Fibroblast of lung (primary cell): Measurements from ENCODE around the gene PDIA5.

ENCODE experiments used
- EZH2 ChIP-seq: IDR thresholded peaks from 2 replicates; pipeline ENCODE4 v1.5.1; 2012; ENCODE audit warnings: low read length, control low read depth, mild to moderate bottlenecking; ENCODE audit errors: missing control alignments
- TF ChIP-seq, protein P1 (sequence below), 2 donors: IDR thresholded peaks in 1 of 2; conservative IDR thresholded peaks in 1 of 2; 1 replicate in 1 of 2; 2 replicates in 1 of 2; pipeline ENCODE4 v1.5.1; 2011 to 2012; ENCODE audit warnings: low read length in 2 of 2, control low read depth in 1 of 2, inconsistent platforms in 1 of 2, low read depth in 1 of 2, mild to moderate bottlenecking in 1 of 2

DNA sequence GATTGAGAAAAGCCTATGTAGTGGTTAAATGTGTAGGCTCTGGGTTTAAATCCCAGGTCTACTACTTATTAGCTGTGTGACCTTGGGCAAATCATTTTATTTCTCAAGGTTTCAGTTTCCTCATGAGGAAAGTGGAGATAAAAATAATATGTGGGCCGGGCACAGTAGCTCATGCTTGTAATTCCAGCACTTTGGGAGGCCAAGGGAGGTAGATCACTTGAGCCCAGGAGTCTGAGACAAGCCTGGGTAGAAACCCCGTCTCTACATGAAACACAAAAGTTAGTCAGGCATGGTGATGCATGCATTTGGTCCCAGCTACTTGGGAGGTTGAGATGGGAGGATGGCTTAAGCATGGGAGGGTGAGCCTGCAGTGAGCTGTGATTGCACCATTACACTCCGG is 47.7 kb upstream of the PDIA5 start:
- TF ChIP-seq, protein P1, sequence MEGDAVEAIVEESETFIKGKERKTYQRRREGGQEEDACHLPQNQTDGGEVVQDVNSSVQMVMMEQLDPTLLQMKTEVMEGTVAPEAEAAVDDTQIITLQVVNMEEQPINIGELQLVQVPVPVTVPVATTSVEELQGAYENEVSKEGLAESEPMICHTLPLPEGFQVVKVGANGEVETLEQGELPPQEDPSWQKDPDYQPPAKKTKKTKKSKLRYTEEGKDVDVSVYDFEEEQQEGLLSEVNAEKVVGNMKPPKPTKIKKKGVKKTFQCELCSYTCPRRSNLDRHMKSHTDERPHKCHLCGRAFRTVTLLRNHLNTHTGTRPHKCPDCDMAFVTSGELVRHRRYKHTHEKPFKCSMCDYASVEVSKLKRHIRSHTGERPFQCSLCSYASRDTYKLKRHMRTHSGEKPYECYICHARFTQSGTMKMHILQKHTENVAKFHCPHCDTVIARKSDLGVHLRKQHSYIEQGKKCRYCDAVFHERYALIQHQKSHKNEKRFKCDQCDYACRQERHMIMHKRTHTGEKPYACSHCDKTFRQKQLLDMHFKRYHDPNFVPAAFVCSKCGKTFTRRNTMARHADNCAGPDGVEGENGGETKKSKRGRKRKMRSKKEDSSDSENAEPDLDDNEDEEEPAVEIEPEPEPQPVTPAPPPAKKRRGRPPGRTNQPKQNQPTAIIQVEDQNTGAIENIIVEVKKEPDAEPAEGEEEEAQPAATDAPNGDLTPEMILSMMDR (conservative IDR thresholded peaks at IDR 0.05 in 1 of 2, IDR thresholded peaks at IDR 0.05 in 1 of 2; ENCODE audit: low read depth in 1 of 2, low read length in 2 of 2) = no peak
- TF ChIP-seq EZH2 = no peak
